ENCODE measurements around the gene FBXO39. TPM values are rescaled to one million over a fixed set of nuclear protein-coding genes. Genes with fewer than 3 reads are reported as not detected.

FBXO39 gene
- polyA plus RNA-seq, 1 donor from 2014 or later, result not detected

DNA sequence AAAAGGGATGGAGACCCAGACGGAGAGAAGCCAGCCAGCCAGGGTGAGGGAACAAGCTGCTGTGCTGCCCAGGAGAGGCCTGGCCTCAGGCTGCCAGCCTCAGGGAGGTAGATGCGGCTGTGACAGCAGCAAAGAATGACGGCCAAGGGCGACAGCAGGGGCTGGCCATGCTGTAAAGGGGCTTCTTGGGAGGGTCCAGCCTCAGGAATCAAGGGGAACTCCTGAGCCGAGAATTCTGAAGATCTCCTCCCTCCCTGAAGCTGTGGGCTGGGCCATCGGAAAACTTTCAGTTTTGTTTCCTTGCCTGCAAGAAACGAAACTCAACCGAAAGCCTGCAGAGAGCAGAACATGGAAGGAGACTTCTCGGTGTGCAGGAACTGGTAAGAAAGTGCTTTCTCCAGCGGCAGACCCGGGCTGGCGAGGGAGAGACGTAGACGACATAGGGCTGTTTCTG lies 20.3 kb upstream of the FBXO39 start, which contains the start of gene XAF1:
XAF1 (plus strand) TSS at position 316 of the 454 bp plus-strand sequence; CDS start at position 349, 33 bp downstream.
- no peaks in the 10 kb centered on the region for H3K9me3 ChIP-seq (ENCODE audit: low read length)
- no peaks in the 10 kb centered on the region for H4K20me1 ChIP-seq (ENCODE audit: insufficient read depth)
- no peaks in the 10 kb centered on the region for H3K79me2 ChIP-seq (replicated peaks; ENCODE audit: insufficient read depth, low read length)
- no peaks in the 10 kb centered on the region for H3K36me3 ChIP-seq (ENCODE audit: insufficient read depth, low read length)
- TF ChIP-seq TAF1 (IDR thresholded peaks at IDR 0.05; ENCODE audit: low read depth), result no peak
- TF ChIP-seq, protein P1, sequence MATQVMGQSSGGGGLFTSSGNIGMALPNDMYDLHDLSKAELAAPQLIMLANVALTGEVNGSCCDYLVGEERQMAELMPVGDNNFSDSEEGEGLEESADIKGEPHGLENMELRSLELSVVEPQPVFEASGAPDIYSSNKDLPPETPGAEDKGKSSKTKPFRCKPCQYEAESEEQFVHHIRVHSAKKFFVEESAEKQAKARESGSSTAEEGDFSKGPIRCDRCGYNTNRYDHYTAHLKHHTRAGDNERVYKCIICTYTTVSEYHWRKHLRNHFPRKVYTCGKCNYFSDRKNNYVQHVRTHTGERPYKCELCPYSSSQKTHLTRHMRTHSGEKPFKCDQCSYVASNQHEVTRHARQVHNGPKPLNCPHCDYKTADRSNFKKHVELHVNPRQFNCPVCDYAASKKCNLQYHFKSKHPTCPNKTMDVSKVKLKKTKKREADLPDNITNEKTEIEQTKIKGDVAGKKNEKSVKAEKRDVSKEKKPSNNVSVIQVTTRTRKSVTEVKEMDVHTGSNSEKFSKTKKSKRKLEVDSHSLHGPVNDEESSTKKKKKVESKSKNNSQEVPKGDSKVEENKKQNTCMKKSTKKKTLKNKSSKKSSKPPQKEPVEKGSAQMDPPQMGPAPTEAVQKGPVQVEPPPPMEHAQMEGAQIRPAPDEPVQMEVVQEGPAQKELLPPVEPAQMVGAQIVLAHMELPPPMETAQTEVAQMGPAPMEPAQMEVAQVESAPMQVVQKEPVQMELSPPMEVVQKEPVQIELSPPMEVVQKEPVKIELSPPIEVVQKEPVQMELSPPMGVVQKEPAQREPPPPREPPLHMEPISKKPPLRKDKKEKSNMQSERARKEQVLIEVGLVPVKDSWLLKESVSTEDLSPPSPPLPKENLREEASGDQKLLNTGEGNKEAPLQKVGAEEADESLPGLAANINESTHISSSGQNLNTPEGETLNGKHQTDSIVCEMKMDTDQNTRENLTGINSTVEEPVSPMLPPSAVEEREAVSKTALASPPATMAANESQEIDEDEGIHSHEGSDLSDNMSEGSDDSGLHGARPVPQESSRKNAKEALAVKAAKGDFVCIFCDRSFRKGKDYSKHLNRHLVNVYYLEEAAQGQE (IDR thresholded peaks at IDR 0.05; ENCODE audit: borderline replicate concordance), result no peak
- TF ChIP-seq RAD21 (conservative IDR thresholded peaks at IDR 0.05), result no peak
- no peak for TF ChIP-seq EZH2 (IDR thresholded peaks at IDR 0.05; ENCODE audit: borderline replicate concordance, insufficient read depth, low read length, poor library complexity, severe bottlenecking)
- TF ChIP-seq MXI1 (conservative IDR thresholded peaks at IDR 0.05; ENCODE audit: poor library complexity, severe bottlenecking), result no peak
- no peak for TF ChIP-seq EP300 (conservative IDR thresholded peaks at IDR 0.05; ENCODE audit: poor library complexity, severe bottlenecking)
- TF ChIP-seq, protein P2, sequence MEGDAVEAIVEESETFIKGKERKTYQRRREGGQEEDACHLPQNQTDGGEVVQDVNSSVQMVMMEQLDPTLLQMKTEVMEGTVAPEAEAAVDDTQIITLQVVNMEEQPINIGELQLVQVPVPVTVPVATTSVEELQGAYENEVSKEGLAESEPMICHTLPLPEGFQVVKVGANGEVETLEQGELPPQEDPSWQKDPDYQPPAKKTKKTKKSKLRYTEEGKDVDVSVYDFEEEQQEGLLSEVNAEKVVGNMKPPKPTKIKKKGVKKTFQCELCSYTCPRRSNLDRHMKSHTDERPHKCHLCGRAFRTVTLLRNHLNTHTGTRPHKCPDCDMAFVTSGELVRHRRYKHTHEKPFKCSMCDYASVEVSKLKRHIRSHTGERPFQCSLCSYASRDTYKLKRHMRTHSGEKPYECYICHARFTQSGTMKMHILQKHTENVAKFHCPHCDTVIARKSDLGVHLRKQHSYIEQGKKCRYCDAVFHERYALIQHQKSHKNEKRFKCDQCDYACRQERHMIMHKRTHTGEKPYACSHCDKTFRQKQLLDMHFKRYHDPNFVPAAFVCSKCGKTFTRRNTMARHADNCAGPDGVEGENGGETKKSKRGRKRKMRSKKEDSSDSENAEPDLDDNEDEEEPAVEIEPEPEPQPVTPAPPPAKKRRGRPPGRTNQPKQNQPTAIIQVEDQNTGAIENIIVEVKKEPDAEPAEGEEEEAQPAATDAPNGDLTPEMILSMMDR (IDR thresholded peaks at IDR 0.05; ENCODE audit: poor library complexity, severe bottlenecking), result no peak
- TF ChIP-seq POLR2AphosphoS5 (IDR thresholded peaks at IDR 0.05), result no peak
- TF ChIP-seq SMC3 (conservative IDR thresholded peaks at IDR 0.05; ENCODE audit: poor library complexity), result no peak
- H2AFZ ChIP-seq (ENCODE audit: low read depth, low read length), result no peak within 1 kb of the TSS
- no peak within 1 kb of the TSS for H3K27ac ChIP-seq (ENCODE audit: low read length)
- no peak within 1 kb of the TSS for H3K9ac ChIP-seq (ENCODE audit: low read length)
- H3K27me3 ChIP-seq (ENCODE audit: insufficient read depth, low read depth, low read length), result no peaks in the 10 kb centered on the region
- no peaks in the 10 kb centered on the region for H3K9me2 ChIP-seq (ENCODE audit: insufficient read depth, low read length)
- no peak within 1 kb of the TSS for H3K4me3 ChIP-seq (ENCODE audit: low read length)
- no peaks in the 10 kb centered on the region for H3F3A ChIP-seq (ENCODE audit: insufficient read depth, low read length, poor library complexity, severe bottlenecking)
- H3K4me2 ChIP-seq (ENCODE audit: low read length), result no peak within 1 kb of the TSS

DNA sequence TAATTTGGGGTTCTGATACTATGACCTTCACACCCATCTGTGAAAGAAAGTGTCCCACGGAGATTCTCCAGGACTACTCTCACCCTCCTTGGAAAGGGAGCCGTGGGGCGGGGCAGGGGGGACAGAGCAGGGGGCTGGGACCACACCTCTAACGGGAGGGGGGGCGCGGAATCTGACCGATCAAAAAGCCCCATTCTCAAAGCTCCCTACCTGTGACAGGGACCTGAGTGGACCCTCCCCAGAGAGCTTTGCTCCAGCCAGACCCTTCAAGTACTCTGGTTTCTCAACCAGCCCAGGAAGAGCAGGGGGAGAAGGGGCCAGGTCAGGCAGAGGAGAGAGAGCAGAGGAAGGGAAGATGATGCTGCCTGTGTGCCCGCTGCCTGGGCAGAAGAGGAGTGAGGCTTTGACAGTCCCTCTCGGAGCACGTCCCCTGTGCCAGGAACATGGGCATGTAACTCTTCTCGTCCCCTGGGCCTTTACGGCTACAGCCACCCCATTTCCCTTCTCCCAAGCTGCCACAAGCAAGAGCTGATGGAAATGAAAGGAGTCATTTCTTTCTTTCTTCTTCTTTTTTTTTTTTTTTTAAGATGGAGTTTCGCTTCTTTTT lies 19.5 kb upstream of the FBXO39 start:
- H3K9ac ChIP-seq (ENCODE audit: low read length), result no peak overlapping the region
- no peak for TF ChIP-seq TAF1 (IDR thresholded peaks at IDR 0.05; ENCODE audit: low read depth)
- TF ChIP-seq, protein P2 (IDR thresholded peaks at IDR 0.05; ENCODE audit: poor library complexity, severe bottlenecking), result no peak
- TF ChIP-seq, protein P1 (IDR thresholded peaks at IDR 0.05; ENCODE audit: borderline replicate concordance), result no peak
- no peak for TF ChIP-seq SMC3 (conservative IDR thresholded peaks at IDR 0.05; ENCODE audit: poor library complexity)
- no peak for TF ChIP-seq EZH2 (IDR thresholded peaks at IDR 0.05; ENCODE audit: borderline replicate concordance, insufficient read depth, low read length, poor library complexity, severe bottlenecking)
- no peak for TF ChIP-seq POLR2AphosphoS5 (IDR thresholded peaks at IDR 0.05)
- TF ChIP-seq EP300 (conservative IDR thresholded peaks at IDR 0.05; ENCODE audit: poor library complexity, severe bottlenecking), result no peak
- TF ChIP-seq RAD21 (conservative IDR thresholded peaks at IDR 0.05), result no peak
- TF ChIP-seq MXI1 (conservative IDR thresholded peaks at IDR 0.05; ENCODE audit: poor library complexity, severe bottlenecking), result no peak
- H3K27me3 ChIP-seq (ENCODE audit: insufficient read depth, low read depth, low read length), result no peaks in the 10 kb centered on the region
- no peaks in the 10 kb centered on the region for H4K20me1 ChIP-seq (ENCODE audit: insufficient read depth)
- H3K79me2 ChIP-seq (replicated peaks; ENCODE audit: insufficient read depth, low read length), result no peaks in the 10 kb centered on the region
- no peaks in the 10 kb centered on the region for H3K36me3 ChIP-seq (ENCODE audit: insufficient read depth, low read length)
- H2AFZ ChIP-seq (ENCODE audit: low read depth, low read length), result no peak overlapping the region
- no peaks in the 10 kb centered on the region for H3F3A ChIP-seq (ENCODE audit: insufficient read depth, low read length, poor library complexity, severe bottlenecking)
- no peak overlapping the region for H3K4me2 ChIP-seq (ENCODE audit: low read length)
- H3K4me3 ChIP-seq (ENCODE audit: low read length), result no peak overlapping the region
- no peaks in the 10 kb centered on the region for H3K9me3 ChIP-seq (ENCODE audit: low read length)
- no peaks in the 10 kb centered on the region for H3K9me2 ChIP-seq (ENCODE audit: insufficient read depth, low read length)
- no peak overlapping the region for H3K27ac ChIP-seq (ENCODE audit: low read length)

Measured in neural cell (in vitro differentiated cells).